CD4-positive, CD25-positive, alpha-beta regulatory T cell (primary cell): Measurements from ENCODE around the gene ZNF148. TPM values are rescaled to one million over a fixed set of nuclear protein-coding genes. Genes with fewer than 3 reads are reported as not detected.
"Not testable (repeated sequence)": the region's sequence is repeated elsewhere in the genome, so short reads cannot be mapped to it uniquely, and the experiment has no call there.

Source experiments
- ATAC-seq, 2 donors: fragments of 150-1000 bp; cut with Tn5 transposase; one replicate each; pipeline ENCODE4 v1.10.0; 2021; ENCODE audit warnings: low read depth in 2 of 2, moderate number of reproducible peaks in 2 of 2, moderate library complexity in 1 of 2
- DNase-seq, 3 donors: peaks; one replicate each; pipeline versions ENCODE4 v3.0.0 to v3.0.0-alpha.2; 2012 to 2022; ENCODE audit warnings: mixed read lengths in 1 of 3
- H3K27ac ChIP-seq: one replicate; pipeline ENCODE4 v1.7.0; 2013; ENCODE audit warnings: mild to moderate bottlenecking, low read length; ENCODE audit not compliant: insufficient read depth, poor library complexity, severe bottlenecking
- H3K27me3 ChIP-seq: one replicate; pipeline ENCODE4 v1.7.0; 2013; ENCODE audit warnings: low read length; ENCODE audit not compliant: control insufficient read depth, insufficient read depth
- H3K36me3 ChIP-seq: one replicate; pipeline ENCODE4 v1.7.0; 2013; ENCODE audit warnings: mild to moderate bottlenecking, low read length, moderate library complexity; ENCODE audit not compliant: control insufficient read depth, insufficient read depth
- H3K4me1 ChIP-seq: 2 replicates; pipeline ENCODE4 v1.7.0; 2013; ENCODE audit warnings: mild to moderate bottlenecking, low read length; ENCODE audit not compliant: insufficient read depth, control insufficient read depth, poor library complexity, severe bottlenecking
- H3K4me3 ChIP-seq: one replicate; pipeline ENCODE4 v1.7.0; 2013; ENCODE audit warnings: low read depth, mild to moderate bottlenecking, low read length, moderate library complexity
- H3K9me3 ChIP-seq, 2 experiments: 1 replicate in 1 of 2; 2 replicates in 1 of 2; pipeline ENCODE4 v1.7.0; 2013; ENCODE audit warnings: low read length in 2 of 2, mild to moderate bottlenecking in 1 of 2, moderate library complexity in 1 of 2; ENCODE audit not compliant: control insufficient read depth in 2 of 2
- H3K27ac Mint-ChIP-seq, 3 donors: one replicate each; pipeline ENCODE4 v1.8.0; 2020 to 2022; ENCODE audit warnings: mild to moderate bottlenecking in 3 of 3, mixed read lengths in 3 of 3, moderate library complexity in 2 of 3
- H3K27me3 Mint-ChIP-seq: one replicate; pipeline ENCODE4 v1.8.0; 2022; ENCODE audit warnings: mild to moderate bottlenecking, mixed read lengths
- H3K36me3 Mint-ChIP-seq: one replicate; pipeline ENCODE4 v1.8.0; 2020; ENCODE audit warnings: mixed read lengths
- H3K4me1 Mint-ChIP-seq, 4 donors: one replicate each; pipeline ENCODE4 v1.8.0; 2020 to 2022; ENCODE audit warnings: mixed read lengths in 4 of 4, mild to moderate bottlenecking in 1 of 4
- H3K4me3 Mint-ChIP-seq, 4 donors: one replicate each; pipeline ENCODE4 v1.8.0; 2020 to 2022; ENCODE audit warnings: mild to moderate bottlenecking in 4 of 4, mixed read lengths in 4 of 4, moderate library complexity in 3 of 4
- H3K9me3 Mint-ChIP-seq, 7 donors: one replicate each; pipeline ENCODE4 v1.8.0; 2020 to 2022; ENCODE audit warnings: mixed read lengths in 7 of 7, mild to moderate bottlenecking in 3 of 7, moderate library complexity in 2 of 7
- polyA plus RNA-seq, 4 donors: library from polyadenylated mRNA; unstranded; fragments of 300-500 nt; fragmentation: Illumina TruSeq; gene quantifications; one replicate each; pipeline ENCODE4 v1.2.3, GENCODE V29; 2021
- total RNA-seq: library from RNA; stranded (reverse); gene quantifications from one replicate; pipeline ENCODE4 v1.2.3, GENCODE V29; 2022

The ZNF148 gene
- total and polyA plus RNA-seq, 5 donors from 2014 or later, result 50.6 to 75.0 (median 63.8) TPM

DNA sequence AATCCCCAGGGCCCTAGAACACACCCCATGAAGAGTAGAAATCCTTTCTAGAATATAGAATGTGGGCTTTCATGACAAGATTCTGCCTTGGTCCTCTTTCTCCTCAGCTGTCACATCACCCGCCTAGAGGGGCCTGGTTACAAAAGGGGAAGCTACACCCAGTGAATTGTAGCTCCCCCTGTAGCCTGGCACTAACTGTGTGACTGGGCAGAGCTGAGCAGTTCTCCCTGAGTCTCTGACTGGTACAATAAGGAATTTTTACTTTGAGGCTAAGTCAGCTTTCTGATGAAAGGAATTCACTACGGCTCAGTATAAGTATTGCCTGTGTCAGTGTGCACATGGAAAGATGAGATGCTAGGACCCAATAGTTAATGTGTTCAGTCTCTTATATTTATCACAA lies 28.7 kb upstream of the ZNF148 start:
- H3K9me3 Mint-ChIP-seq, result peaks cover 0 to 19% (median 5%) of the 10 kb centered on the region in 7 donors

GRCh38 chr3:125402639-125403038 lies 27.5 kb upstream of the ZNF148 start:
- no peak overlapping the region for H3K27ac ChIP-seq
- peaks cover 10% of the 10 kb centered on the region for H3K36me3 Mint-ChIP-seq
- H3K4me3 ChIP-seq, result no peak overlapping the region
- ATAC-seq (no peak), DNase-seq (no peak)
- peaks cover 7% of the 10 kb centered on the region for H3K27me3 ChIP-seq
- H3K4me3 Mint-ChIP-seq, result no peak overlapping the region
- H3K4me1 Mint-ChIP-seq, result no peaks in the 10 kb centered on the region
- H3K9me3 ChIP-seq, result peaks cover 0 to 6% of the 10 kb centered on the region in 2 experiments
- peaks cover 2 to 19% (median 5%) of the 10 kb centered on the region in 7 donors for H3K9me3 Mint-ChIP-seq
- H3K27me3 Mint-ChIP-seq, result peaks cover 58% of the 10 kb centered on the region
- H3K27ac Mint-ChIP-seq, result no peak overlapping the region
- H3K4me1 ChIP-seq, result no peaks in the 10 kb centered on the region
- no peaks in the 10 kb centered on the region for H3K36me3 ChIP-seq

More for the DNA sequence above, 28.7 kb upstream of the ZNF148 start:
- no peak overlapping the region for H3K4me3 ChIP-seq
- Mint-ChIP-seq H3K4me3 (no peak overlapping the region), H3K27me3 (peaks cover 53% of the 10 kb centered on the region), H3K27ac (no peak overlapping the region), H3K36me3 (peaks cover 10% of the 10 kb centered on the region), H3K4me1 (no peaks in the 10 kb centered on the region)
- H3K36me3 ChIP-seq, result no peaks in the 10 kb centered on the region
- no peak for ATAC-seq
- DNase-seq, result no peak
- peaks cover 3% of the 10 kb centered on the region for H3K27me3 ChIP-seq
- no peak overlapping the region for H3K27ac ChIP-seq
- peaks cover 0 to 6% of the 10 kb centered on the region in 2 experiments for H3K9me3 ChIP-seq
- H3K4me1 ChIP-seq, result no peaks in the 10 kb centered on the region

- H3K4me1 ChIP-seq, result no peaks in the 10 kb centered on the region
- Mint-ChIP-seq H3K36me3 (peaks cover 10% of the 10 kb centered on the region), H3K27ac (peak overlapping the region in 1 of 3 donors; percentile 2), H3K27me3 (peaks cover 60% of the 10 kb centered on the region), H3K9me3 (peaks cover 2 to 18% (median 4%) of the 10 kb centered on the region in 7 donors), H3K4me3 (no peak overlapping the region), H3K4me1 (no peaks in the 10 kb centered on the region)
- peaks cover 0 to 6% of the 10 kb centered on the region in 2 experiments for H3K9me3 ChIP-seq
- no peak overlapping the region for H3K4me3 ChIP-seq
- ATAC-seq (no peak), DNase-seq (no peak)
- no peak overlapping the region for H3K27ac ChIP-seq
- H3K36me3 ChIP-seq, result no peaks in the 10 kb centered on the region
- H3K27me3 ChIP-seq, result peaks cover 10% of the 10 kb centered on the region
These were observed 26.3 kb upstream of the ZNF148 start for GRCh38 chr3:125401402-125401801.

DNA sequence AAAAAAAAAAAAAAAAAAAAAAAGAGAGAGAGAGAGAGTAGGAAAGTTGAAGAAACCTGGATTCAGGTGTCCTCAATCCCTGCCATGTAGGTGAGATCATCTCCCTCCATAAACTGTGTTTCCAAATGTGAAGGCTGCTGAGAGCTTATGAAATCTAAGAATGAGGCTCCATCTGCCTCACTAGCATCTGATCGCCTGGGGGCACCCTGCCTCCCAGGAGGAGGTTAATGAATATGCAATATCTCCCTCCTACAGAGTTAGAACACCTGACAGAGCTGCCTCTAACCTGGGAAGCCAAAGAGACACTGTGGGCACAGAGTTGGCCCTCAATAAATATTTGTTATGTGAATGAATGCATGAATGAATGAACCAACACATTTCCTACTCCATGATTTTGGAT lies 23.8 kb upstream of the ZNF148 start:
- DNase-seq (no peak), ATAC-seq (no peak)
- peaks cover 51% of the 10 kb centered on the region for H3K27me3 Mint-ChIP-seq
- H3K4me1 Mint-ChIP-seq, result no peaks in the 10 kb centered on the region
- Histone ChIP-seq H3K27me3 (peaks cover 11% of the 10 kb centered on the region), H3K4me3 (no peak overlapping the region), H3K9me3 (no peaks in the 10 kb centered on the region), H3K36me3 (no peaks in the 10 kb centered on the region), H3K27ac (no peak overlapping the region), H3K4me1 (no peaks in the 10 kb centered on the region)
- H3K9me3 Mint-ChIP-seq, result peaks cover 0 to 3% (median 0%) of the 10 kb centered on the region in 7 donors
- H3K27ac Mint-ChIP-seq, result no peak overlapping the region
- peaks cover 3% of the 10 kb centered on the region for H3K36me3 Mint-ChIP-seq
- H3K4me3 Mint-ChIP-seq, result no peak overlapping the region

- H3K27ac Mint-ChIP-seq, result no peak overlapping the region
- no peaks in the 10 kb centered on the region for H3K4me1 ChIP-seq
- no peak overlapping the region for H3K4me3 Mint-ChIP-seq
- H3K4me3 ChIP-seq, result no peak overlapping the region
- no peaks in the 10 kb centered on the region for H3K9me3 ChIP-seq
- peaks cover 0 to 2% (median 0%) of the 10 kb centered on the region in 4 donors for H3K4me1 Mint-ChIP-seq
- H3K27me3 Mint-ChIP-seq, result peaks cover 30% of the 10 kb centered on the region
- DNase-seq (no peak), ATAC-seq (no peak)
- H3K27ac ChIP-seq, result no peak overlapping the region
- peaks cover 0 to 3% (median 0%) of the 10 kb centered on the region in 7 donors for H3K9me3 Mint-ChIP-seq
- no peaks in the 10 kb centered on the region for H3K36me3 Mint-ChIP-seq
- H3K27me3 ChIP-seq, result peaks cover 11% of the 10 kb centered on the region
- H3K36me3 ChIP-seq, result no peaks in the 10 kb centered on the region
These were observed 20.0 kb upstream of the ZNF148 start for GRCh38 chr3:125395091-125395490.

DNA sequence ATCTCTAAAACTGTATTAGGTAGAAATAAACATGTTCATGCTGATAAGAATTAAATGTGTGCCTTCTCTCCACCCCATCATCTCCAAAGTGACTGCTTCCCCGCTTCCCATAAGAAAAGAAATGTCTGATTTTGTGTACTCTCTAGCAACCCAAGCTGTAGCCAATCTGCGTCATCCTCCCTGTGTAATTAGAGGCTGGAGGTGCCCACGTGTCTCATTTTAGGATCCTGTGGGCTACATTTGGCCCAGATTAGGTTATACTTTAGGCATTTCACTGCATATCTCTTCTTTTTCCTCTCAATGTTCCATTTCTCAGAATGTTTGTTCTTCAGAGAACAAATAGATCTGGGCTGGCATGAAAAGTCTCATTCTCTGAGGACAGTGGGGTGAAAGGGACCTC lies 19.3 kb upstream of the ZNF148 start:
- Histone ChIP-seq H3K4me1 (no peaks in the 10 kb centered on the region), H3K27ac (no peak overlapping the region), H3K4me3 (no peak overlapping the region), H3K9me3 (no peaks in the 10 kb centered on the region), H3K36me3 (no peaks in the 10 kb centered on the region), H3K27me3 (peaks cover 11% of the 10 kb centered on the region)
- H3K27ac Mint-ChIP-seq, result no peak overlapping the region
- H3K9me3 Mint-ChIP-seq, result peaks cover 0 to 3% (median 0%) of the 10 kb centered on the region in 7 donors
- H3K36me3 Mint-ChIP-seq, result no peaks in the 10 kb centered on the region
- no peak overlapping the region for H3K4me3 Mint-ChIP-seq
- H3K4me1 Mint-ChIP-seq, result peaks cover 0 to 5% (median 2%) of the 10 kb centered on the region in 4 donors
- no peak for ATAC-seq
- DNase-seq, result no peak
- peaks cover 23% of the 10 kb centered on the region for H3K27me3 Mint-ChIP-seq

DNA sequence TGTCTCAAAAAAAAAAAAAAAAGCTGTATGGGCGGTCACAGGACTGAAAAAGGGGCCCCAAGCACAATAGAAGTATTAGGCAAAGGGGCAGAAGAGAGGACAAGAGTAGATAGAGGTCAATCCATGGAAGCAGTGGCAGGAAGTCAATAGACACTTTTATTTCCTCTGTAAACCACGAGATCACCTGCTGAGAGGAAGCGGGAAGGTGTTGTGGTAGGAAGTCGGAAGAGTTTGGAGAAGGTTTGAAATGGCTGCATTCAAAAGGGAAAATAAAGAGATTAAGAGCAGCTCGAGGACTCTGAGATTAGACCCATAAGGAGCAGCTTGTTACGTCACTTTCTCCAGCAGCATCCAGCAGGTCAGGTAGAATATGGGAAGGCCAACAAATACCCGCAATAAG lies 14.2 kb upstream of the ZNF148 start:
- Histone ChIP-seq H3K4me1 (no peaks in the 10 kb centered on the region), H3K4me3 (no peak overlapping the region), H3K36me3 (no peaks in the 10 kb centered on the region), H3K9me3 (no peaks in the 10 kb centered on the region), H3K27me3 (peaks cover 1% of the 10 kb centered on the region), H3K27ac (no peak overlapping the region)
- H3K27me3 Mint-ChIP-seq, result peaks cover 1% of the 10 kb centered on the region
- peaks cover 0 to 12% (median 8%) of the 10 kb centered on the region in 4 donors for H3K4me1 Mint-ChIP-seq
- peak overlapping the region in 1 of 3 donors; percentile 7 for H3K27ac Mint-ChIP-seq
- H3K9me3 Mint-ChIP-seq, result no peaks in the 10 kb centered on the region
- no peak overlapping the region for H3K4me3 Mint-ChIP-seq
- no peak for DNase-seq
- ATAC-seq, result no peak
- no peaks in the 10 kb centered on the region for H3K36me3 Mint-ChIP-seq

GRCh38 chr3:125388369-125388768 lies 13.2 kb upstream of the ZNF148 start:
- H3K36me3 Mint-ChIP-seq, H3K36me3 ChIP-seq, H3K27ac ChIP-seq, DNase-seq, H3K27me3 ChIP-seq, H3K4me1 ChIP-seq, H3K9me3 ChIP-seq, H3K4me3 Mint-ChIP-seq, ATAC-seq, H3K27ac Mint-ChIP-seq, H3K9me3 Mint-ChIP-seq, H3K4me3 ChIP-seq, H3K27me3 Mint-ChIP-seq: not testable (repeated sequence)
- H3K4me1 Mint-ChIP-seq, result peaks cover 0 to 12% (median 7%) of the 10 kb centered on the region in 4 donors
